Prostate gland (tissue), 2 donors: Measurements from ENCODE around the gene GPR82. TPM values are rescaled to one million over a fixed set of nuclear protein-coding genes. Genes with fewer than 3 reads are reported as not detected.
"Not testable (repeated sequence)": the region's sequence is repeated elsewhere in the genome, so short reads cannot be mapped to it uniquely, and the experiment has no call there.

Experiments used
- DNase-seq: peaks from one replicate; pipeline ENCODE4 v3.0.0-alpha.2; 2019; ENCODE audit warnings: low spot score
- H3K27ac ChIP-seq, 2 donors: fragments of 200-600 bp; sonication (generic); 2 replicates each; pipeline ENCODE4 v1.5.1; 2017 to 2019
- H3K27me3 ChIP-seq: fragments of 200-600 bp; sonication (generic); replicated peaks from 2 replicates; pipeline ENCODE4 v1.5.1; 2019; ENCODE audit not compliant: insufficient read depth
- H3K36me3 ChIP-seq, 2 donors: fragments of 200-600 bp; sonication (generic); 1 replicate in 1 of 2; 2 replicates in 1 of 2; pipeline versions ENCODE4 v1.5.1 to v1.8.1; 2017 to 2019
- H3K4me1 ChIP-seq: fragments of 200-600 bp; sonication (generic); replicated peaks from 2 replicates; pipeline ENCODE4 v1.5.1; 2019
- H3K4me3 ChIP-seq, 2 donors: fragments of 200-600 bp; sonication (generic); 2 replicates each; pipeline ENCODE4 v1.5.1; 2017 to 2019
- H3K9me3 ChIP-seq: fragments of 200-600 bp; sonication (generic); 2 replicates; pipeline ENCODE4 v1.5.1; 2017
- CTCF ChIP-seq, 4 experiments: fragments of 200-600 bp in 2 of 4; fragments of 450-650 bp in 2 of 4; sonication (generic) in 2 of 4; IDR thresholded peaks; 1 replicate in 3 of 4; 2 replicates in 1 of 4; pipeline ENCODE4 v1.5.1; 2016 to 2019; ENCODE audit warnings: antibody characterized with exemption in 4 of 4, mild to moderate bottlenecking in 2 of 4, moderate library complexity in 2 of 4
- POLR2A ChIP-seq: fragments of 450-650 bp; IDR thresholded peaks from one replicate; pipeline ENCODE4 v1.6.1; 2016; ENCODE audit warnings: antibody characterized with exemption, mild to moderate bottlenecking
- POLR2AphosphoS5 ChIP-seq: sonication (generic); formaldehyde crosslinking; IDR thresholded peaks from one replicate; pipeline ENCODE4 v1.6.1; 2017; ENCODE audit warnings: antibody characterized with exemption
- WGBS: methylation state at CpG from one replicate; pipeline ENCODE4 v1.1.5; 2018; 5-methylcytosine and 5-hydroxymethylcytosine counted together
- intact Hi-C: fragments of 100-400 bp; cut with DNase I; formaldehyde crosslinking; loops from one replicate; pipeline ENCODE4 v1.14.2; 2022
- total RNA-seq, 2 donors: library from RNA; depleted of rRNA; stranded (reverse); fragments of >200 nt; gene quantifications; one replicate each; pipeline ENCODE4 v1.1.0, GENCODE V29; 2016

GPR82 gene
- total RNA-seq: under 1 TPM; 0.28 to 0.41 TPM

GRCh38 chrX:41723826-41724225 is at the start of gene GPR82:
TSS of gene GPR82 (plus strand) at chrX:41724181. CDS start at chrX:41727027, 2,846 bp downstream.
- Histone ChIP-seq H3K4me3 (no peak within 1 kb of the TSS), H3K36me3 (no peaks in the 10 kb centered on the region), H3K4me1 (no peaks in the 10 kb centered on the region), H3K27ac (no peak within 1 kb of the TSS), H3K27me3 (no peaks in the 10 kb centered on the region), H3K9me3 (no peaks in the 10 kb centered on the region)
- intact Hi-C loops: no loop called here
- 52% methylated on average over 2 of the region's 2 CpGs for WGBS
- DNase-seq: no peak
- no peak for TF ChIP-seq POLR2AphosphoS5
- no peak for TF ChIP-seq CTCF (IDR thresholded peaks at IDR 0.05)
- no peak for TF ChIP-seq POLR2A

- H3K27me3 ChIP-seq, H3K9me3 ChIP-seq, H3K4me1 ChIP-seq, DNase-seq, H3K4me3 ChIP-seq, intact Hi-C loops, H3K27ac ChIP-seq, H3K36me3 ChIP-seq: not testable (repeated sequence)
- WGBS: 97% methylated on average over 15 of the region's 15 CpGs
Measured at GRCh38 chrX:41676361-41676760, 47.6 kb upstream of the GPR82 start.

GRCh38 chrX:41677183-41678060 is 46.6 kb upstream of the GPR82 start:
- no peak for DNase-seq
- WGBS: 71% methylated on average over 6 of the region's 6 CpGs
- no peaks in the 10 kb centered on the region for H3K4me1 ChIP-seq
- H3K27ac ChIP-seq: no peak overlapping the region
- intact Hi-C loops: no loop called here
- no peaks in the 10 kb centered on the region for H3K9me3 ChIP-seq
- TF ChIP-seq POLR2A: no peak
- TF ChIP-seq CTCF (IDR thresholded peaks at IDR 0.05): no peak
- no peak for TF ChIP-seq POLR2AphosphoS5
- no peaks in the 10 kb centered on the region for H3K27me3 ChIP-seq
- H3K36me3 ChIP-seq: no peaks in the 10 kb centered on the region
- H3K4me3 ChIP-seq: no peak overlapping the region

- peak; percentile 39 for DNase-seq
- no peak overlapping the region for H3K27ac ChIP-seq
- H3K27me3 ChIP-seq: no peaks in the 10 kb centered on the region
- no peaks in the 10 kb centered on the region for H3K36me3 ChIP-seq
- no peaks in the 10 kb centered on the region for H3K9me3 ChIP-seq
- TF ChIP-seq POLR2A: no peak
- peak; percentile 52 for TF ChIP-seq POLR2AphosphoS5
- TF ChIP-seq CTCF (IDR thresholded peaks at IDR 0.05): no peak
- intact Hi-C loops: no loop called here
- 21% methylated on average over 3 of the region's 3 CpGs for WGBS
- no peak overlapping the region for H3K4me3 ChIP-seq
- H3K4me1 ChIP-seq: no peaks in the 10 kb centered on the region
Measured at GRCh38 chrX:41684138-41684537, 39.8 kb upstream of the GPR82 start.

- Histone ChIP-seq H3K36me3 (no peaks in the 10 kb centered on the region), H3K9me3 (no peaks in the 10 kb centered on the region), H3K4me1 (no peaks in the 10 kb centered on the region), H3K27me3 (no peaks in the 10 kb centered on the region), H3K27ac (no peak overlapping the region), H3K4me3 (no peak overlapping the region)
- WGBS: 90% methylated on average over 2 of the region's 2 CpGs
- TF ChIP-seq POLR2A (no peak), CTCF (IDR thresholded peaks at IDR 0.05) (no peak), POLR2AphosphoS5 (no peak)
- intact Hi-C loops: no loop called here
- DNase-seq: no peak
Measured at GRCh38 chrX:41684940-41685339, 39.0 kb upstream of the GPR82 start.
